Activated CD8-positive, alpha-beta memory T cell treated with anti-CD3 and anti-CD28 coated beads for 24 hours (primary cell): ENCODE measurements around the gene FAM200C.

ENCODE experiments used
- DNase-seq: peaks from one replicate; pipeline ENCODE4 v3.0.0-alpha.2; 2020

FAM200C gene

GRCh38 chr5:160418561-160419457 lies 19.0 kb upstream of the FAM200C start, which contains the start of gene SLU7:
TSS of gene SLU7 (minus strand) at chr5:160419081. CDS start at chr5:160415294, 3,787 bp downstream.
- DNase-seq: peak; percentile 96

GRCh38 chr5:160398806-160399205 lies 1.0 kb downstream of the FAM200C start:
- DNase-seq: no peak

- DNase-seq: no peak
Measured at GRCh38 chr5:160397492-160397891, 2.4 kb downstream of the FAM200C start.

- no peak for DNase-seq
Measured at GRCh38 chr5:160395111-160395510, 4.7 kb downstream of the FAM200C start.

GRCh38 chr5:160390787-160391696 lies 8.8 kb downstream of the FAM200C start:
- DNase-seq: no peak

GRCh38 chr5:160387445-160387844 lies 12.4 kb downstream of the FAM200C start:
- no peak for DNase-seq

GRCh38 chr5:160385496-160385895 lies 14.4 kb downstream of the FAM200C start:
- no peak for DNase-seq

- no peak for DNase-seq
Measured at GRCh38 chr5:160384681-160385080, 15.2 kb downstream of the FAM200C start.

GRCh38 chr5:160382346-160382745 lies 17.5 kb downstream of the FAM200C start:
- DNase-seq: no peak

- no peak for DNase-seq
Measured at GRCh38 chr5:160380041-160380440, 19.8 kb downstream of the FAM200C start.

GRCh38 chr5:160379511-160379910 lies 20.3 kb downstream of the FAM200C start:
- DNase-seq: no peak

GRCh38 chr5:160378330-160378729 lies 21.5 kb downstream of the FAM200C start:
- DNase-seq: no peak

GRCh38 chr5:160377651-160378050 lies 22.2 kb downstream of the FAM200C start:
- DNase-seq: no peak

GRCh38 chr5:160376416-160376815 lies 23.4 kb downstream of the FAM200C start:
- no peak for DNase-seq

- no peak for DNase-seq
Measured at GRCh38 chr5:160375701-160376100, 24.2 kb downstream of the FAM200C start.

GRCh38 chr5:160375166-160375565 lies 24.7 kb downstream of the FAM200C start:
- DNase-seq: no peak

GRCh38 chr5:160371294-160371693 lies 28.6 kb downstream of the FAM200C start:
- no peak for DNase-seq

GRCh38 chr5:160370713-160371034 lies 29.2 kb downstream of the FAM200C start:
- DNase-seq: no peak

GRCh38 chr5:160369990-160370712 lies 29.7 kb downstream of the FAM200C start, which contains the start of gene C1QTNF2:
TSS of gene C1QTNF2 (minus strand) at chr5:160370626. CDS start at chr5:160355011, 15,615 bp downstream.
- no peak for DNase-seq

GRCh38 chr5:160367885-160368284 lies 32.0 kb downstream of the FAM200C start:
- DNase-seq: no peak

GRCh38 chr5:160367261-160367660 lies 32.6 kb downstream of the FAM200C start:
- DNase-seq: no peak

- DNase-seq: no peak
Measured at GRCh38 chr5:160366230-160366629, 33.6 kb downstream of the FAM200C start.
